ENCODE data around the gene ZNF836.

The ZNF836 gene

GRCh38 chr19:52176574-52176973 lies 5.2 kb upstream of the ZNF836 start:
- ATAC-seq (ENCODE audit: insufficient read depth, low read depth): no peak
- TF ChIP-seq CTCF (IDR thresholded peaks at IDR 0.05; ENCODE audit: borderline replicate concordance, extremely low read depth, low read length, poor library complexity, severe bottlenecking): no peak
- no peak for TF ChIP-seq EZH2 (IDR thresholded peaks at IDR 0.05; ENCODE audit: borderline replicate concordance, low read depth, low read length, severe bottlenecking)

GRCh38 chr19:52172347-52172746 lies 926 bp upstream of the ZNF836 start:
- Histone ChIP-seq H3K27ac (ENCODE audit: low read length) (peak overlapping the region; percentile 87), H3K4me2 (ENCODE audit: insufficient read depth, low read length) (peak overlapping the region; percentile 71)

More at GRCh38 chr19:52176574-52176973, 5.2 kb upstream of the ZNF836 start:
- no peak for DNase-seq
- Histone ChIP-seq H3K4me1 (ENCODE audit: insufficient read depth, low read length) (peaks cover 15% of the 10 kb centered on the region), H3K9ac (ENCODE audit: low read depth, low read length) (no peak overlapping the region), H3K27me3 (ENCODE audit: insufficient read depth, low read length, poor library complexity) (no peaks in the 10 kb centered on the region), H4K20me1 (ENCODE audit: insufficient read depth, low read length) (no peaks in the 10 kb centered on the region), H3K9me3 (ENCODE audit: insufficient read depth, low read length, severe bottlenecking) (no peaks in the 10 kb centered on the region), H3K4me2 (ENCODE audit: insufficient read depth, low read length) (no peak overlapping the region), H3K27ac (ENCODE audit: low read length) (no peak overlapping the region), H3K4me3 (ENCODE audit: low read depth in 1 of 2, low read length in 2 of 2) (no peak overlapping the region), H2AFZ (ENCODE audit: low read depth, low read length) (no peak overlapping the region), H3K36me3 (ENCODE audit: insufficient read depth, low read length) (no peaks in the 10 kb centered on the region), H3K79me2 (ENCODE audit: insufficient read depth, low read length) (0 out of 2 replicates have a peak, but pooled peaks cover 6% of the 10 kb centered on the region)

GRCh38 chr19:52170863-52171320 lies 529 bp downstream of the ZNF836 start:
- H3K4me2 ChIP-seq (ENCODE audit: insufficient read depth, low read length): peak overlapping the region; percentile 71
- H3K9ac ChIP-seq (ENCODE audit: low read depth, low read length): peak overlapping the region; percentile 77
- H3K36me3 ChIP-seq (ENCODE audit: insufficient read depth, low read length): peaks cover 24% of the 10 kb centered on the region
- H3K4me3 ChIP-seq (ENCODE audit: low read depth in 1 of 2, low read length in 2 of 2): peak overlapping the region; percentile 77 to 78
- TF ChIP-seq CTCF (IDR thresholded peaks at IDR 0.05; ENCODE audit: borderline replicate concordance, extremely low read depth, low read length, poor library complexity, severe bottlenecking): no peak
- TF ChIP-seq EZH2 (IDR thresholded peaks at IDR 0.05; ENCODE audit: borderline replicate concordance, low read depth, low read length, severe bottlenecking): no peak
- H3K27me3 ChIP-seq (ENCODE audit: insufficient read depth, low read length, poor library complexity): no peaks in the 10 kb centered on the region
- H3K9me3 ChIP-seq (ENCODE audit: insufficient read depth, low read length, severe bottlenecking): no peaks in the 10 kb centered on the region
- H4K20me1 ChIP-seq (ENCODE audit: insufficient read depth, low read length): no peaks in the 10 kb centered on the region
- H2AFZ ChIP-seq (ENCODE audit: low read depth, low read length): peak overlapping the region; percentile 72
- H3K4me1 ChIP-seq (ENCODE audit: insufficient read depth, low read length): peaks cover 34% of the 10 kb centered on the region
- peak; percentile 30 for ATAC-seq (ENCODE audit: insufficient read depth, low read depth)
- peaks cover 19% of the 10 kb centered on the region for H3K79me2 ChIP-seq (ENCODE audit: insufficient read depth, low read length)
- H3K27ac ChIP-seq (ENCODE audit: low read length): peak overlapping the region; percentile 87
- DNase-seq: peak; percentile 27

More at GRCh38 chr19:52172347-52172746, 926 bp upstream of the ZNF836 start:
- Histone ChIP-seq H4K20me1 (ENCODE audit: insufficient read depth, low read length) (no peaks in the 10 kb centered on the region), H3K4me1 (ENCODE audit: insufficient read depth, low read length) (peaks cover 34% of the 10 kb centered on the region), H2AFZ (ENCODE audit: low read depth, low read length) (peak overlapping the region; percentile 72), H3K36me3 (ENCODE audit: insufficient read depth, low read length) (peaks cover 14% of the 10 kb centered on the region), H3K9me3 (ENCODE audit: insufficient read depth, low read length, severe bottlenecking) (no peaks in the 10 kb centered on the region), H3K9ac (ENCODE audit: low read depth, low read length) (peak overlapping the region; percentile 77), H3K79me2 (ENCODE audit: insufficient read depth, low read length) (peaks cover 19% of the 10 kb centered on the region), H3K4me3 (ENCODE audit: low read depth in 1 of 2, low read length in 2 of 2) (peak overlapping the region; percentile 77 to 78; a peak in 3 of 4 replicates), H3K27me3 (ENCODE audit: insufficient read depth, low read length, poor library complexity) (no peaks in the 10 kb centered on the region)
- DNase-seq: no peak
- TF ChIP-seq CTCF (IDR thresholded peaks at IDR 0.05; ENCODE audit: borderline replicate concordance, extremely low read depth, low read length, poor library complexity, severe bottlenecking): no peak
- no peak for ATAC-seq (ENCODE audit: insufficient read depth, low read depth)
